Adipocyte (in vitro differentiated cells): Measurements from ENCODE around the gene WARS2.
"Not testable (repeated sequence)": the region's sequence is repeated elsewhere in the genome, so short reads cannot be mapped to it uniquely, and the experiment has no call there.

Experiments used
- DNase-seq: peaks from one replicate; pipeline ENCODE4 v3.0.0-alpha.2; 2015; ENCODE audit warnings: low read depth
- H3K27me3 ChIP-seq: replicated peaks from 2 replicates; pipeline ENCODE4 v1.7.0; 2013; ENCODE audit warnings: mild to moderate bottlenecking, low read length, moderate library complexity; ENCODE audit not compliant: control insufficient read depth, insufficient read depth
- H3K36me3 ChIP-seq: 2 replicates; pipeline ENCODE4 v1.7.0; 2013; ENCODE audit warnings: low read length, mild to moderate bottlenecking, moderate library complexity; ENCODE audit not compliant: control insufficient read depth, insufficient read depth, severe bottlenecking
- H3K4me1 ChIP-seq: 2 replicates; pipeline ENCODE4 v1.7.0; 2013; ENCODE audit warnings: mild to moderate bottlenecking, low read length, moderate library complexity; ENCODE audit not compliant: control insufficient read depth, insufficient read depth
- H3K4me3 ChIP-seq: 2 replicates; pipeline ENCODE4 v1.7.0; 2013; ENCODE audit warnings: mild to moderate bottlenecking, low read length, moderate library complexity
- H3K9ac ChIP-seq: 2 replicates; pipeline ENCODE4 v1.7.0; 2013; ENCODE audit warnings: mild to moderate bottlenecking, low read length, moderate library complexity
- H3K9me3 ChIP-seq: 2 replicates; pipeline ENCODE4 v1.7.0; 2013; ENCODE audit warnings: mild to moderate bottlenecking, low read length, moderate library complexity; ENCODE audit not compliant: control insufficient read depth

Gene WARS2

DNA sequence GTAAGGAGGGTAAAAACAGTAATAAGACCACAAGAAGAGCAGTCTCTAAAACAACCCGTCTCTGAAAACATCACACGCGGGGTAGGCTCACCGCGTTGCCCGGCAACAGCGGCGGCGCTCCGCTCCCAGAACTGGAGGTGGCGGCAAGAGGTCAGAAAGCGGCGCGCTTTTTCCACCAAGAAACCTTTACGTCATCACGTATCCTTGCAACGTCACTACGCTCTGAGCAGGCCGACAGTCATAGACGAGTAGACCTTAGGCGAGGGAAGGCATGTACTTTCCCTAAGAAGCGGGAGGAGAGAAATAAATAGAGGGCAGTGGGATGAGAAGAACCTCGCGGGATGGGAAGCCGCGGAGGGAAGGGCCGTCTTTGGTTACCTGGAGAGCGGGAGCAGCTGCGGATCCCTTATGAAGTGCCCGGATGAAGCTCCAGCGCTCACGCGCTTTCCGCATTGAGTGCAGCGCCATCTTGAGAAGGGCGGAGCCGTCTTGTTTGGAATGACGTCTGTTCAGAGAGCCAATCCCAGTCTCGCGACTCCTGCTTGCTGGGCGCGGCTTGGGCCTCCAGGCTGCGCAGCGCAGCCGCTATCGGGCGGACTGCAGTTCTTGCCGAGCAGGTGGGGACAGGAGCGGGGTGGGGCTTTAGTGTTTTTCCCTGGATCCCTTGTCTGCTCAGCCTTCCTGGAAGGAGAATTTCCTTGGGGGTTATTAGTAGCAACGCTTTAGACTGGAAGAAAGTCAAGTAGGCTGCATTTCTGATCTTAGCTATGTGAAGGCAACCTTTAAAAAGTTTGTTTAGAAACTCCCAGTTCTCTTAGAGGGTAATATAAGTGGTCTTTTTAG, at the start of gene WARS2:
TSS of gene WARS2 (minus strand) at position 477 of the 843 bp plus-strand sequence. CDS start at position 468, 9 bp downstream.
- Histone ChIP-seq H3K4me3 (peak within 1 kb of the TSS; percentile 92), H3K9me3 (no peaks in the 10 kb centered on the region), H3K36me3 (no peaks in the 10 kb centered on the region), H3K27me3 (no peaks in the 10 kb centered on the region), H3K9ac (peak within 1 kb of the TSS; percentile 92), H3K4me1 (peaks cover 51% of the 10 kb centered on the region)
- peak; percentile 98 for DNase-seq

DNA sequence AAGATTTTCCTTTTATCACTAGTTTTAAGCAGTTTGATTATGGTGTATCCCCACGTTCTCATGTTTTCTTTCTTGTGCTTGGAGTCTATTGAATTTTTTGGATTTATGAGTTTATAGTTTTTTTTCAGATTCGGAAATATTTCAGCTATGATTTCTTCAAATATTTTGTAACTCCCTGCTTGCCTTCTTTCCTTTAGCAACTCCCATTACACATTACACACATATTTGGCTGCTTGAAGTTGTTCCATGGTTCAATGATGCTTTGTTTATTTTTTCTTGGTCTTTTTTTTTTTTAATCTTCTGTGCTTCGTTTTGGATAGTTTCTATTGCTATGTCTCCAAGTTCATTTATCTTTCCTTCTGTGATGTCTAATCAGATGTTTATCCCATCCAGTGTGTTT, 48.5 kb upstream of the WARS2 start:
- peak overlapping the region; percentile 78 for H3K9ac ChIP-seq
- H3K36me3 ChIP-seq = no peaks in the 10 kb centered on the region
- H3K4me3 ChIP-seq = peak overlapping the region; percentile 73
- no peaks in the 10 kb centered on the region for H3K27me3 ChIP-seq
- DNase-seq = peak; percentile 83
- peaks cover 6% of the 10 kb centered on the region for H3K4me1 ChIP-seq
- peaks cover 2% of the 10 kb centered on the region for H3K9me3 ChIP-seq

DNA sequence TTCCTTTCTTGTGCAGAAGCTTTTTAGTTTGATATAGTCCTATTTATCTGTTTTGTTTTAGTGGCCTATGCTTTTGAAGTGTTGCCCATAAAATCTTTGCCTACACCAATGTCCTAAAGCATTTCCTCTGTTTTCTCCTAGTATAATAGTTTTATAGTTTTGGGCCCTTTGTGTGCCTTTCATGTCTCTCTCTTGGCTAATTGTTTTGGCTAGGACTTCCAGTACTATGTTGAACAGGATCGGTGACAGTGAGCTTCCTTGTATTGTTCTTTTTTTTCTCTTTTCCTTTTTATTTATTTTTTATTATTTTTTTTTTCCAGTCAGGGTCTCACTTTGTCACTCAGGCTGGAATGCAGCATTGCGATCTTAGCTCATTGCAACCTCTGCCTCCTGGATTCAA, 47.0 kb upstream of the WARS2 start:
- no peaks in the 10 kb centered on the region for H3K36me3 ChIP-seq
- H3K4me3 ChIP-seq = no peak overlapping the region
- H3K9me3 ChIP-seq = peaks cover 2% of the 10 kb centered on the region
- no peak for DNase-seq
- peaks cover 6% of the 10 kb centered on the region for H3K4me1 ChIP-seq
- no peak overlapping the region for H3K9ac ChIP-seq
- no peaks in the 10 kb centered on the region for H3K27me3 ChIP-seq

DNA sequence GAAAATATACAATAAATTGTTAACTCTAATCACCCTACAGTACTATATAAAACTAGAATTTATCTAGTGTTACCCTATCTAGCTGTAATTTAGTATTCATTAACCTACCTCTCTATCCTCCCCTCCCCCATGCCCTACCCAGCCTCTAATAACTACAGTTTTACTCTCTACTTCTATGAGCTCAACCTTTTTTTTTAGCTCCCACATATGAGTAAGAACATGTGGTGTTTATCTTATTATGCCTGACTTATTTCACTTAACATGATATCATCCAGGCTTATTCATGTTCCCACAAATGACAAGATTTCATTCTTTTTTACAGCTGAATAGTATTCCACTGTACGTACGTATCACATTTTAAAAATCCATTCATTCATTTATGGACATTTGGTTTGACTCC, 46.0 kb upstream of the WARS2 start:
- Histone ChIP-seq H3K4me1 (peaks cover 6% of the 10 kb centered on the region), H3K9me3 (peaks cover 2% of the 10 kb centered on the region), H3K9ac (no peak overlapping the region), H3K36me3 (no peaks in the 10 kb centered on the region), H3K4me3 (no peak overlapping the region), H3K27me3 (no peaks in the 10 kb centered on the region)
- DNase-seq = no peak

DNA sequence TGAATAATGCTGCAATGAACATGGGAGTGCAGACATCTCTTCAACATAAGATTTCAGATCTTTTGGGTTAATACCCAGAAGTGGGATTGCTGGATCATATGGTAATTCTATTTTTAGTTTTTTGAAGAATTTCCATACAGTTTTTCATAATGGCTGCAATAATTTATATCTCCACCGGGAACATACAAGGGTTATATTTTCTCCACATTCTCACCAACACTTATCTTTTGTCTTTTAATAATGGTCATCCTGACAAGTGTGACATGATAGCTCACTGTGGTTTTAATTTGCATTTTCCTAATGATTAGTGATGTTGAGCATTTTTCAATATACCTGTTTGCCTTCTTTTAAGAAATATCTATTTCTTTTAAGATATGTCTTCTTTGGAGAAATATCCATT, 44.5 kb upstream of the WARS2 start:
- no peak overlapping the region for H3K4me3 ChIP-seq
- peaks cover 2% of the 10 kb centered on the region for H3K9me3 ChIP-seq
- no peaks in the 10 kb centered on the region for H3K27me3 ChIP-seq
- no peak overlapping the region for H3K9ac ChIP-seq
- H3K4me1 ChIP-seq = peaks cover 6% of the 10 kb centered on the region
- H3K36me3 ChIP-seq = peaks cover 5% of the 10 kb centered on the region
- no peak for DNase-seq

DNA sequence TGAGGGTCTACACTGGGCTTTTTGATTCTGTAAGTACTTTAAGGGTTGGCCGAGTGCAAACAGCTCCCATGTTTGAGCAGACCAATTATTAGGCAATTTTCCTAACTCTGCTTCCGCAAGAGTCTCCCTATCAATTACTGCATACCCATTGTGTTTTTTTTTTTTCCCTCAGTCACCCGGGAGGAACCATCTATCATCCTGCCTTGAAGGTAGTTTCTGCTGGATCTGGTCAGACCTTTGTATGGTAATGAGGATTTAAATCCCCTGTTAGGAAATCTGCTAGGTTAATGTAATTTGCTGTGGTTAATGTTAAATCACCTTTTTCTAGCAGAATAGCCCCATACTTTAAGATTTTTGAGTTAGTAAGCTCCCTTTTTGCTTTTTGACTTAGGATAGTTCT, 40.8 kb upstream of the WARS2 start:
- Histone ChIP-seq H3K9me3 (peaks cover 4% of the 10 kb centered on the region), H3K4me3 (no peak overlapping the region), H3K27me3 (no peaks in the 10 kb centered on the region), H3K9ac (no peak overlapping the region), H3K36me3 (peaks cover 11% of the 10 kb centered on the region), H3K4me1 (no peaks in the 10 kb centered on the region)
- DNase-seq = no peak

DNA sequence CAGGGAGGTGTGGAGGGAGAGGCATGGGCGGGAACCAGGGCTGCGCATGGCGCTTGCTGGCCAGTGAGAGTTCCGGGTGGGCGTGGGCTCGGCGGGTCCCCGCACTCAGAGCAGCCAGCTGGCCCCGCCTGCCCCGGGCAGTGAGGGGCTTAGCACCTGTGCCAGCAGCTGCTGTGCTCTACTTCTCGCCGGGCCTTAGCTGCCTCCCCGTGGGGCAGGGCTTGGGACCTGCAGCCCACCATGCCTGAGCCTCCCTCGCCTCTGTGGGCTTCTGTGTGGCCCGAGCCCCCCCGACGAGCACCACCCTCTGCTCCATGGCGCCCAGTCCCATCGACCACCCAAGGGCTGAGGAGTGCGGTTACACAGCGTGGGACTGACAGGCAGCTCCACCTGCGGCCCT, 38.6 kb upstream of the WARS2 start:
- H3K36me3 ChIP-seq = peaks cover 11% of the 10 kb centered on the region
- H3K9me3 ChIP-seq = peaks cover 4% of the 10 kb centered on the region
- no peaks in the 10 kb centered on the region for H3K27me3 ChIP-seq
- no peak overlapping the region for H3K9ac ChIP-seq
- no peaks in the 10 kb centered on the region for H3K4me1 ChIP-seq
- no peak overlapping the region for H3K4me3 ChIP-seq
- DNase-seq = no peak

DNA sequence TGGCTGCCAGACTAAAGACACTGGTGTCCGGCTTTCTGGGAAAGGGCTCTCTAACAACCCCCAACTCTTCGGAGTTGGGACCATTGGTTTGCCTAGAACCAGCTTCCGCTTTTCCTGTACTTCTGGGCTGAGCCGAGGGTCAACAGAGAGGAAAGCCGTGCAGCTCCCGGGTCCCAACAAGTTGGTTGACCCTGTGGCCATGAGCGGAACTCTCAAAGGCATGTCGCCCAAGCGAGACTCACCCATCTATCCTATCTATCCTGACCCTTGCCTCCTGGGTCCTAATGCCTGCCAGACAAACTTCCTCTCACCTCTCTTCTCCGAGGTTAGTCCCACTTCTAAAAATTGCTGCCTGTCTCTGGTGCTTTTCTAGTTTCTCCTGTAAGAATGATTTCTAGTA, 32.5 kb upstream of the WARS2 start:
- not testable (repeated sequence) for H3K27me3 ChIP-seq, H3K36me3 ChIP-seq, H3K9me3 ChIP-seq, H3K4me3 ChIP-seq, H3K4me1 ChIP-seq, DNase-seq, H3K9ac ChIP-seq

DNA sequence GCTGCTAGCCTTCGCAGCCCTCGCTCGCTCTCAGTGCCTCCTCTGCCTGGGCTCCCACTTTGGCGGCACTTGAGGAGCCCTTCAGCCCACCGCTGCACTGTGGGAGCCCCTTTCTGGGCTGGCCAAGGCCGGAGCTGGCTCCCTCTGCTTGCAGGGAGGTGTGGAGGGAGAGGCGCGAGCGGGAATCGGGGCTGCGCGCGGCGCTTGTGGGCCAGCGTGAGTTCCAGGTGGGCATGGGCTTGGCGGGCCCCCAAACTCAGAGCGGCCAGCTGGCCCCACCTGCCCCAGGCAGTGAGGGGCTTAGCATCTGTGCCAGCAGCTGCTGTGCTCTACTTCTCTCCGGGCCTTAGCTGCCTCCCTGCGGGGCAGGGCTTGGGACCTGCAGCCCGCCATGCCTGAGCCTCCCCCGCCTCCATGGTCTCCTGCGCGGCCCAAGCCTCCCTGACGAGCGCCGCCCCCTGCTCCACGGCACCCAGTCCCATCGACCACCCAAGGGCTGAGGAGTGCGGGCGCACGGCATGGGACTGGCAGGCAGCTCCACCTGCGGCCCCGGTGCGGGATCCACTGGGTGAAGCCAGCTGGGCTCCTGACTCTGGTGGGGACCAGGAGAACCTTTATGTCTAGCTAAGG, 31.0 kb upstream of the WARS2 start:
- H3K27me3 ChIP-seq, DNase-seq, H3K9ac ChIP-seq, H3K4me3 ChIP-seq, H3K36me3 ChIP-seq, H3K4me1 ChIP-seq, H3K9me3 ChIP-seq: not testable (repeated sequence)

DNA sequence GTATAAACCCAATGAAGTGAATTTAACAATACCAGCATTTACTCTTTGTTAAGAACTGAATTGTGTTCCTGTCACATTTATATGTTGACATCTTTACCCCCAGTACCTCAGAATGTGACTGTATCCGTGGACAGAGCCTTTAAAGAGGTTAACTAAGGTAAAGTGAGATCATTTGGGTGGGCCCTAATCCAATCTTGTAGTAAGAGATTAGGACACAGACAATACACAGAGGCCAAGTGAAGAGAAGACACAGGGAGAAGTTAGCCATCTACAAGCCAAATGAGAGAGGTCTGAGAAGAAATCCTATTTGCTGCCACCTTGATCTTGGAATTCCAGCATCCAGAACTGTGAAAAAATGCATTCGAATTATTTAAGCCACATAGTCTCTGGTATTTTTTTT, 22.9 kb upstream of the WARS2 start:
- no peak for DNase-seq
- no peak overlapping the region for H3K4me3 ChIP-seq

DNA sequence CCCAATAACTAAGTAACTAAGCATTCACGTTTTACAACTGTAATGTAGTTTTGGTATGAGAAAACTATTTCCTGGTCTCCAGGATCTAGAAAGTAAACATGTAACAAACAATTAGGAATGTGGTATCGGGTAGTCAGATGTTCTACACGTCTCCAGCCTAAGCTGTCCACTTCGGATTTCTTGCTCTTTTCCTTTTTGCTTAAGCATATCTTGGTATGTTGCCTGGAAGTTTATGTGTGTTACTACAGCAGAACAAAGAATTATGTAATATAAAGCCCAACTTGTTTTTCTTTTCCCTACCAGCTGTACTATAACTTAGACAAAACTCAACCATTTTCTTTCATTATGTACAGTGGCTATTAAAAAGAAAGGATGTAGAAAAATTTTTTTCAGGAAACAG, 20.4 kb upstream of the WARS2 start:
- Histone ChIP-seq H3K27me3 (no peaks in the 10 kb centered on the region), H3K4me3 (peak overlapping the region; percentile 60), H3K4me1 (peaks cover 28% of the 10 kb centered on the region), H3K9me3 (no peaks in the 10 kb centered on the region), H3K9ac (peak overlapping the region; percentile 57), H3K36me3 (peaks cover 19% of the 10 kb centered on the region)
- DNase-seq = peak; percentile 84

More for the DNA sequence above, 22.9 kb upstream of the WARS2 start:
- Histone ChIP-seq H3K27me3 (no peaks in the 10 kb centered on the region), H3K9ac (no peak overlapping the region), H3K9me3 (no peaks in the 10 kb centered on the region), H3K4me1 (peaks cover 28% of the 10 kb centered on the region), H3K36me3 (peaks cover 13% of the 10 kb centered on the region)
